Iris pigment epithelial cell (primary cell): ENCODE results near the gene HS6ST3.

ENCODE experiments used
- DNase-seq: peaks from one replicate; pipeline ENCODE4 v3.0.0-alpha.2; 2011; ENCODE audit warnings: low read depth

Gene HS6ST3

GRCh38 chr13:96199315-96199714 lies 109.4 kb downstream of the HS6ST3 start:
- DNase-seq: no peak

- DNase-seq: no peak
Observed at GRCh38 chr13:96200810-96201209, 110.9 kb downstream of the HS6ST3 start.

- no peak for DNase-seq
Observed at GRCh38 chr13:96202315-96202714, 112.4 kb downstream of the HS6ST3 start.

GRCh38 chr13:96203471-96203870 lies 113.6 kb downstream of the HS6ST3 start:
- no peak for DNase-seq

GRCh38 chr13:96214824-96215445 lies 125.0 kb downstream of the HS6ST3 start:
- no peak for DNase-seq

GRCh38 chr13:96216543-96216942 lies 126.6 kb downstream of the HS6ST3 start:
- no peak for DNase-seq

- no peak for DNase-seq
Observed at GRCh38 chr13:96218475-96218874, 128.6 kb downstream of the HS6ST3 start.

GRCh38 chr13:96221471-96221870 lies 131.6 kb downstream of the HS6ST3 start:
- DNase-seq: no peak

- no peak for DNase-seq
Observed at GRCh38 chr13:96223231-96223630, 133.3 kb downstream of the HS6ST3 start.

- peak; percentile 14 for DNase-seq
Observed at GRCh38 chr13:96229356-96229755, 139.4 kb downstream of the HS6ST3 start.

GRCh38 chr13:96238241-96238640 lies 148.3 kb downstream of the HS6ST3 start:
- no peak for DNase-seq

GRCh38 chr13:96238861-96239260 lies 149.0 kb downstream of the HS6ST3 start:
- DNase-seq: no peak

GRCh38 chr13:96243376-96243775 lies 153.5 kb downstream of the HS6ST3 start:
- no peak for DNase-seq

GRCh38 chr13:96248103-96248502 lies 158.2 kb downstream of the HS6ST3 start:
- DNase-seq: no peak

GRCh38 chr13:96248996-96249395 lies 159.1 kb downstream of the HS6ST3 start:
- no peak for DNase-seq

GRCh38 chr13:96252903-96253302 lies 163.0 kb downstream of the HS6ST3 start:
- DNase-seq: no peak

- no peak for DNase-seq
Observed at GRCh38 chr13:96273196-96273595, 183.3 kb downstream of the HS6ST3 start.

GRCh38 chr13:96274046-96274445 lies 184.1 kb downstream of the HS6ST3 start:
- no peak for DNase-seq

GRCh38 chr13:96279904-96280303 lies 190.0 kb downstream of the HS6ST3 start:
- DNase-seq: no peak

- no peak for DNase-seq
Observed at GRCh38 chr13:96284971-96285370, 195.1 kb downstream of the HS6ST3 start.

- no peak for DNase-seq
Observed at GRCh38 chr13:96285729-96286128, 195.8 kb downstream of the HS6ST3 start.

GRCh38 chr13:96294930-96295881 lies 205.3 kb downstream of the HS6ST3 start:
- no peak for DNase-seq

- no peak for DNase-seq
Observed at GRCh38 chr13:96297360-96297759, 207.5 kb downstream of the HS6ST3 start.
